ENCODE data around the gene PRPF18.

The PRPF18 gene

DNA sequence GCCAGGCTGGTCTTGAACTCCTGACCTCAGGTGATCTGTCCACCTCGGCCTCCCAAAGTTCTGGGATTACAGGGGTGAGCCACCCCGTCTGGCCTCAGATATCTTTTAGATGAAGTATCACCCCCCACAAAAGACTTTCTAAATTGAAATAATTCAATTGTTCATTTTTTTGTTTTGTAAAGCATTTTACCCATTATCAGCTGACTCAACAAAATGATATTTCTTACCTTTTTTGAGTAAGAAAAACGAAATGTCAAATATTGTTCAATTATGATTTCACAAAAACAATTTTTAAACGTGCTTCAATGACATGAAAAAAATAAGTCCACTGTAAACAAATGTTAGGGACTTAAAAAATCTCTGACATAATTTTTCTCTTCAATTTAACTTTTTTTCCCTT, 822 bp upstream of the PRPF18 start:
- intact Hi-C loops (cut with micrococcal nuclease) = loop anchor here (5.0 kb wide), 1 partner anchor 214 kb away; no protein-coding TSS in a partner anchor
- Mint-ChIP-seq H3K27ac (no peak overlapping the region), H3K36me3 (ENCODE audit: low read depth) (peaks cover 9% of the 10 kb centered on the region), H3K4me3 (no peak overlapping the region), H3K4me1 (ENCODE audit: low read depth) (peaks cover 24% of the 10 kb centered on the region), H3K9me3 (no peaks in the 10 kb centered on the region), H3K27me3 (peaks cover 14% of the 10 kb centered on the region)

GRCh38 chr10:13587391-13587790, 626 bp downstream of the PRPF18 start:
- Mint-ChIP-seq H3K27ac (peak overlapping the region; percentile 96), H3K36me3 (ENCODE audit: low read depth) (peaks cover 20% of the 10 kb centered on the region)

DNA sequence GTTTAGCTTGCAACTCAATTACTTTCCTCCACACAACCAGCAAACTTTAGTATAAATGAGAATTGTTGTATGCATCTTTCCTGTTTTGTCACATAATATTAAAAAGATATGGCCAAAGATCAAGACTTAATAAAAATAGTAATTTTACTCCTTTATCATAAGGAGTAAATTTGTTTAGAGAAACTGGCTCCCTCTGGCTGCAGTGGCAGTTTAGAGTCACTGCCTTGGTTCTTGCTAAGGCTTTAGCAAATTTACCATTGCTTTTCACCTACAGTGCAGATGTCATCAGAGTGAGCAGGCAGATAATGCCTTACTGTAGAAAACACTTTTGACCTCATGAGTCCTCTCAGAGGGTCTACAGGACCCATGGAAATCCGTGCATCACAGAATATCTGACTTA, 2.6 kb downstream of the PRPF18 start:
- H3K27me3 Mint-ChIP-seq = peaks cover 8% of the 10 kb centered on the region
- peaks cover 24% of the 10 kb centered on the region for H3K4me1 Mint-ChIP-seq (ENCODE audit: low read depth)
- intact Hi-C loops (cut with micrococcal nuclease) = loop anchor here (5.0 kb wide), 1 partner anchor 217 kb away; no protein-coding TSS in a partner anchor
- H3K36me3 Mint-ChIP-seq (ENCODE audit: low read depth) = peaks cover 35% of the 10 kb centered on the region
- no peak overlapping the region for H3K4me3 Mint-ChIP-seq
- H3K27ac Mint-ChIP-seq = no peak overlapping the region
- H3K9me3 Mint-ChIP-seq = no peaks in the 10 kb centered on the region

More at GRCh38 chr10:13587391-13587790, 626 bp downstream of the PRPF18 start:
- Mint-ChIP-seq H3K9me3 (no peaks in the 10 kb centered on the region), H3K4me1 (ENCODE audit: low read depth) (peaks cover 24% of the 10 kb centered on the region), H3K27me3 (peaks cover 14% of the 10 kb centered on the region), H3K4me3 (peak overlapping the region; percentile 98)
- intact Hi-C loops (cut with micrococcal nuclease) = loop anchor here (5.0 kb wide), 1 partner anchor 215 kb away; no protein-coding TSS in a partner anchor

DNA sequence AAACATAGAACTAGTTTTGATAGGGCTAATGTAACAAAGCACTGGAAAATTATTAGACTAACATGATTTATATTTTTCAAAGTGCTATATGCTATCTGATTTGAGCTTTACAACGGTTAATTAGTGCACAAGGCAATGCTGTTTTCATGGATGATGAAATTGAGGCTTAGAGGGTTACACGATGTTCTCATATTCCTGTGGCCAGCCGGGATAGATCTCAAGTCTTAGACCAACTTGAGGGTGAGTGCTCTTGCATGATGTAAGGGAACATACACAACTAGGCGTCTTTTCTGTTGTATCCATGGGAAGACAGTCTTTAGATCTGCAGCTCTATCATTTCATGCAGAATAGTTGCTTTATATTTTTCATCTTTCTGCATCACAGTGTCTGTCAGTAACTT, 4.1 kb downstream of the PRPF18 start:
- no peak overlapping the region for H3K4me3 Mint-ChIP-seq
- H3K4me1 Mint-ChIP-seq (ENCODE audit: low read depth) = peaks cover 24% of the 10 kb centered on the region

GRCh38 chr10:13592306-13592705, 5.5 kb downstream of the PRPF18 start:
- Mint-ChIP-seq H3K4me3 (no peak overlapping the region), H3K27ac (no peak overlapping the region), H3K9me3 (no peaks in the 10 kb centered on the region), H3K27me3 (no peaks in the 10 kb centered on the region), H3K4me1 (ENCODE audit: low read depth) (peaks cover 17% of the 10 kb centered on the region), H3K36me3 (ENCODE audit: low read depth) (peaks cover 40% of the 10 kb centered on the region)
- intact Hi-C loops (cut with micrococcal nuclease) = no loop called here

More for the DNA sequence above, 4.1 kb downstream of the PRPF18 start:
- intact Hi-C loops (cut with micrococcal nuclease) = no loop called here
- no peak overlapping the region for H3K27ac Mint-ChIP-seq
- H3K27me3 Mint-ChIP-seq = no peaks in the 10 kb centered on the region
- no peaks in the 10 kb centered on the region for H3K9me3 Mint-ChIP-seq
- peaks cover 37% of the 10 kb centered on the region for H3K36me3 Mint-ChIP-seq (ENCODE audit: low read depth)

GRCh38 chr10:13593535-13593934, 6.8 kb downstream of the PRPF18 start:
- Mint-ChIP-seq H3K36me3 (ENCODE audit: low read depth) (peaks cover 51% of the 10 kb centered on the region), H3K4me3 (no peak overlapping the region), H3K27me3 (no peaks in the 10 kb centered on the region), H3K4me1 (ENCODE audit: low read depth) (peaks cover 5% of the 10 kb centered on the region), H3K9me3 (no peaks in the 10 kb centered on the region), H3K27ac (no peak overlapping the region)
- intact Hi-C loops (cut with micrococcal nuclease) = no loop called here

- Mint-ChIP-seq H3K4me3 (no peak overlapping the region), H3K36me3 (ENCODE audit: low read depth) (peaks cover 59% of the 10 kb centered on the region), H3K27me3 (no peaks in the 10 kb centered on the region), H3K27ac (no peak overlapping the region), H3K4me1 (ENCODE audit: low read depth) (no peaks in the 10 kb centered on the region), H3K9me3 (no peaks in the 10 kb centered on the region)
- intact Hi-C loops (cut with micrococcal nuclease) = no loop called here
These were observed 7.9 kb downstream of the PRPF18 start for GRCh38 chr10:13594641-13595040.

- intact Hi-C loops (cut with micrococcal nuclease) = no loop called here
- no peaks in the 10 kb centered on the region for H3K4me1 Mint-ChIP-seq (ENCODE audit: low read depth)
- no peaks in the 10 kb centered on the region for H3K9me3 Mint-ChIP-seq
- H3K27ac Mint-ChIP-seq = no peak overlapping the region
- no peak overlapping the region for H3K4me3 Mint-ChIP-seq
- no peaks in the 10 kb centered on the region for H3K27me3 Mint-ChIP-seq
- peaks cover 72% of the 10 kb centered on the region for H3K36me3 Mint-ChIP-seq (ENCODE audit: low read depth)
These were observed 11.1 kb downstream of the PRPF18 start for GRCh38 chr10:13597909-13598308.

GRCh38 chr10:13604357-13605040, 17.7 kb downstream of the PRPF18 start:
- Mint-ChIP-seq H3K4me3 (no peak overlapping the region), H3K9me3 (no peaks in the 10 kb centered on the region), H3K4me1 (ENCODE audit: low read depth) (no peaks in the 10 kb centered on the region), H3K36me3 (ENCODE audit: low read depth) (peaks cover 78% of the 10 kb centered on the region), H3K27me3 (no peaks in the 10 kb centered on the region), H3K27ac (no peak overlapping the region)
- intact Hi-C loops (cut with micrococcal nuclease) = no loop called here

DNA sequence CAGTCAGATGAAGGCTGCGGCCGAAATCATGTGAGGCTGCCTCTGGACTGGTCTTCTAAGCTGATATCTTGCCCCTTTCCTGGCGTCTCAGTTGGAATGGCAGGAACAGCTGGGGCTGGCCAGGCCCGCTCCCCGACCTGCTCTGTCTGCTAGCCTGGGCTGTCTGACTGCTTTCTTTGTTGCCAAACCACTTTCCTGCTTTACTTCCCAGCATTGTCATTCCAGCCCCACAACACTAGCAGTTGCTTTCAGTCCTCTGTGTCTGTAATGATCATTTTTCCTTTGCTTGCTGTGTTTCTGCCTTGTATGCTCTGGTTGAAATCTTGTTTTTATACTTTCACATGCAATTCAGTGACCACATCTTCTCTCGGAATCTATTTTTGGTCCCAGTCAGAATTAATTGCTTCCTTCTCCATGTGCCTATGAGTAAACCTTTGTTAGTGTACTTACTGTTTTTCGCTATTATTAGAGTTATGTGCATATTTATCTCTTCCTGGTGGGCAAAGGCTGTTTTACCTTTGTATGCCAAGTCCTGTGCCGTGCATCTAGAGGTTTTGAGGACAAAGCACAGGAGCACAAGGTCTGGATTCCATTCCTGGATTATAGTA, 21.6 kb downstream of the PRPF18 start:
- Mint-ChIP-seq H3K27me3 (no peaks in the 10 kb centered on the region), H3K27ac (no peak overlapping the region), H3K9me3 (no peaks in the 10 kb centered on the region), H3K36me3 (ENCODE audit: low read depth) (peaks cover 85% of the 10 kb centered on the region), H3K4me3 (no peak overlapping the region), H3K4me1 (ENCODE audit: low read depth) (no peaks in the 10 kb centered on the region)
- intact Hi-C loops (cut with micrococcal nuclease) = no loop called here

- intact Hi-C loops (cut with micrococcal nuclease) = no loop called here
- H3K9me3 Mint-ChIP-seq = no peaks in the 10 kb centered on the region
These were observed 26.0 kb downstream of the PRPF18 start for GRCh38 chr10:13612654-13613373.

GRCh38 chr10:13613519-13613918, 26.8 kb downstream of the PRPF18 start:
- no peak overlapping the region for H3K4me3 Mint-ChIP-seq
- H3K9me3 Mint-ChIP-seq = no peaks in the 10 kb centered on the region
- no peaks in the 10 kb centered on the region for H3K27me3 Mint-ChIP-seq
- H3K27ac Mint-ChIP-seq = no peak overlapping the region
- intact Hi-C loops (cut with micrococcal nuclease) = no loop called here
- peaks cover 93% of the 10 kb centered on the region for H3K36me3 Mint-ChIP-seq (ENCODE audit: low read depth)
- no peaks in the 10 kb centered on the region for H3K4me1 Mint-ChIP-seq (ENCODE audit: low read depth)

More at GRCh38 chr10:13612654-13613373, 26.0 kb downstream of the PRPF18 start:
- Mint-ChIP-seq H3K27me3 (no peaks in the 10 kb centered on the region), H3K4me1 (ENCODE audit: low read depth) (no peaks in the 10 kb centered on the region), H3K27ac (no peak overlapping the region), H3K4me3 (no peak overlapping the region), H3K36me3 (ENCODE audit: low read depth) (peaks cover 91% of the 10 kb centered on the region)

GRCh38 chr10:13614530-13615332, 28.0 kb downstream of the PRPF18 start:
- Mint-ChIP-seq H3K9me3 (no peaks in the 10 kb centered on the region), H3K27ac (no peak overlapping the region), H3K36me3 (ENCODE audit: low read depth) (peaks cover 96% of the 10 kb centered on the region), H3K4me1 (ENCODE audit: low read depth) (no peaks in the 10 kb centered on the region), H3K4me3 (no peak overlapping the region), H3K27me3 (no peaks in the 10 kb centered on the region)
- intact Hi-C loops (cut with micrococcal nuclease) = no loop called here
